OCI-LY1 (cell line): ENCODE measurements around the gene KIAA1328.

Experiments
- H2AFZ ChIP-seq: fragments of 200-600 bp; sonication (generic), shearing (Covaris generic); 2 replicates; pipeline ENCODE4 v1.6.0; 2014; ENCODE audit warnings: antibody characterized with exemption, mild to moderate bottlenecking, low read length
- H3F3A ChIP-seq: fragments of 200-600 bp; sonication (generic), shearing (Covaris generic); 2 replicates; pipeline ENCODE4 v1.6.0; 2014; ENCODE audit warnings: mild to moderate bottlenecking, antibody characterized with exemption, low read length, moderate library complexity; ENCODE audit not compliant: insufficient read depth
- H3K27ac ChIP-seq: fragments of 200-600 bp; sonication (generic); 2 replicates; pipeline ENCODE4 v1.5.1; 2014; ENCODE audit warnings: low read length, mixed run types, mild to moderate bottlenecking, low read depth; ENCODE audit not compliant: poor library complexity, severe bottlenecking
- H3K27me3 ChIP-seq: fragments of 200-600 bp; sonication (generic); 2 replicates; pipeline ENCODE4 v1.6.0; 2014; ENCODE audit warnings: antibody characterized with exemption, mild to moderate bottlenecking, low read length, moderate library complexity; ENCODE audit not compliant: insufficient read depth
- H3K36me3 ChIP-seq: fragments of 200-600 bp; sonication (generic); 2 replicates; pipeline ENCODE4 v1.6.1; 2014; ENCODE audit warnings: mild to moderate bottlenecking, antibody characterized with exemption, low read length, moderate library complexity, mixed read lengths; ENCODE audit not compliant: insufficient read depth
- H3K4me1 ChIP-seq: fragments of 200-600 bp; sonication (generic); 2 replicates; pipeline ENCODE4 v1.5.1; 2014; ENCODE audit warnings: mild to moderate bottlenecking, low read length, moderate library complexity; ENCODE audit not compliant: insufficient read depth, severe bottlenecking
- H3K4me2 ChIP-seq: fragments of 200-600 bp; sonication (generic), shearing (Covaris generic); 2 replicates; pipeline ENCODE4 v1.6.1; 2014; ENCODE audit warnings: low read length
- H3K4me3 ChIP-seq: fragments of 200-600 bp; sonication (generic); 2 replicates; pipeline ENCODE4 v1.5.1; 2014; ENCODE audit warnings: low read length, low read depth, mild to moderate bottlenecking, mixed read lengths; ENCODE audit not compliant: poor library complexity, severe bottlenecking
- H3K79me2 ChIP-seq: fragments of 200-600 bp; shearing (Covaris generic); 2 replicates; pipeline ENCODE4 v1.6.1; 2016; ENCODE audit warnings: mixed run types, low read length, mixed read lengths; ENCODE audit not compliant: insufficient read depth
- H3K9ac ChIP-seq: fragments of 200-600 bp; sonication (generic), shearing (Covaris generic); 2 replicates; pipeline ENCODE4 v1.6.1; 2014; ENCODE audit warnings: mild to moderate bottlenecking, low read length, mixed read lengths
- H3K9me2 ChIP-seq: fragments of 200-600 bp; sonication (generic), shearing (Covaris generic); 2 replicates; pipeline ENCODE4 v1.6.1; 2014; ENCODE audit warnings: low read depth, mild to moderate bottlenecking, low read length, mixed read lengths
- H3K9me3 ChIP-seq: fragments of 200-600 bp; shearing (Covaris generic); 2 replicates; pipeline ENCODE4 v1.6.1; 2014; ENCODE audit warnings: low read length, mixed read lengths
- H4K20me1 ChIP-seq: fragments of 200-600 bp; sonication (generic), shearing (Covaris generic); 2 replicates; pipeline ENCODE4 v1.6.0; 2016; ENCODE audit warnings: mild to moderate bottlenecking, low read length; ENCODE audit not compliant: insufficient read depth
- EZH2 ChIP-seq: fragments of 200-600 bp; sonication (generic), shearing (Covaris generic); IDR thresholded peaks from 2 replicates; pipeline ENCODE4 v1.8.0; 2017; ENCODE audit warnings: borderline replicate concordance, mixed run types, mild to moderate bottlenecking, antibody characterized with exemption, low read length, moderate library complexity, mixed read lengths
- TF ChIP-seq, protein P1 (sequence below): fragments of 200-600 bp; sonication (generic), shearing (Covaris generic); IDR thresholded peaks from 2 replicates; pipeline ENCODE4 v1.5.1; 2017; ENCODE audit warnings: mild to moderate bottlenecking, antibody characterized with exemption, low read length, moderate library complexity, mixed read lengths

Gene KIAA1328

DNA sequence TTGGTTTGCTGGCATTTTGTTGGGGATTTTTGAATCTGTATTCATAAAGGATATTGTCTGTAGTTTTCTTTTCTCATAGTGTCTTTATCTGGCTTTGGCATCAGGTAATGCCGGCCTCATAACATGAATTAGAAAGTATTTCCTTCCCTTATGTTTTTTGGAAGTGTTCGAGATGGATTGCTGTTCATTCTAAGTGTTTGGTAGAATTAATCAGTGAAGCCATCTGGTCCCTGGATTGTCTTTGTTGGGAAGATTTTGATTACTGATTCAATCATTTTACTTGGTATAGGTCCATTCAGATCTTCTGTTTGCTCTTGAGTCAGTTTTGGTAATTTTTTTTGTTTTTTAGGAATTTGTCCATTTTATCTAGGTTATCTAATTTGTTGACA, 22.3 kb downstream of the KIAA1328 start:
- Histone ChIP-seq H3F3A (no peaks in the 10 kb centered on the region), H3K9ac (no peak overlapping the region), H3K79me2 (no peaks in the 10 kb centered on the region), H3K4me3 (no peak overlapping the region), H2AFZ (no peak overlapping the region), H3K9me2 (no peaks in the 10 kb centered on the region), H3K27me3 (no peaks in the 10 kb centered on the region), H4K20me1 (no peaks in the 10 kb centered on the region), H3K36me3 (peaks cover 10% of the 10 kb centered on the region), H3K4me1 (no peaks in the 10 kb centered on the region), H3K9me3 (0 out of 2 replicates have a peak, but pooled peaks cover 5% of the 10 kb centered on the region), H3K27ac (no peak overlapping the region), H3K4me2 (no peak overlapping the region)
- no peak for TF ChIP-seq EZH2
- TF ChIP-seq, protein P1, sequence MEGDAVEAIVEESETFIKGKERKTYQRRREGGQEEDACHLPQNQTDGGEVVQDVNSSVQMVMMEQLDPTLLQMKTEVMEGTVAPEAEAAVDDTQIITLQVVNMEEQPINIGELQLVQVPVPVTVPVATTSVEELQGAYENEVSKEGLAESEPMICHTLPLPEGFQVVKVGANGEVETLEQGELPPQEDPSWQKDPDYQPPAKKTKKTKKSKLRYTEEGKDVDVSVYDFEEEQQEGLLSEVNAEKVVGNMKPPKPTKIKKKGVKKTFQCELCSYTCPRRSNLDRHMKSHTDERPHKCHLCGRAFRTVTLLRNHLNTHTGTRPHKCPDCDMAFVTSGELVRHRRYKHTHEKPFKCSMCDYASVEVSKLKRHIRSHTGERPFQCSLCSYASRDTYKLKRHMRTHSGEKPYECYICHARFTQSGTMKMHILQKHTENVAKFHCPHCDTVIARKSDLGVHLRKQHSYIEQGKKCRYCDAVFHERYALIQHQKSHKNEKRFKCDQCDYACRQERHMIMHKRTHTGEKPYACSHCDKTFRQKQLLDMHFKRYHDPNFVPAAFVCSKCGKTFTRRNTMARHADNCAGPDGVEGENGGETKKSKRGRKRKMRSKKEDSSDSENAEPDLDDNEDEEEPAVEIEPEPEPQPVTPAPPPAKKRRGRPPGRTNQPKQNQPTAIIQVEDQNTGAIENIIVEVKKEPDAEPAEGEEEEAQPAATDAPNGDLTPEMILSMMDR, result no peak

DNA sequence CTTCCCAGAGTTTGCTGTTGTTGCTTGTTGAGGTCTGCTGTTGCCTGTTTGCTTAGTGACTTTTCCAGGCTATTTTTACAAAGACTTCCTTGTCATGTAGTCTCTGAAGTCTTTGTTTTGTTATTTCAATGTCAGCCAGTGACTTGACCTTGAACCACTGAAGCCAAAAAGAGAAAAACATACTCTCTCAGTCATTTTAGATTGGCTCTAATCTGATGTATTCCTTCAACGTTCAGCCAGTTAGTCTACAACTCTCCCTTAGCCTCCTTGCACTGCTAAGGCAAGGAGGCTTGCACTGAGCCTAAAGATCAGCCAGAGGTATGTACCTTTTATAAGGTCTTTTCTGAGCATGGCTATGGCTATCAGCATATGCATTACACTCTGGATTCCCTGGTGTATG, 27.9 kb downstream of the KIAA1328 start:
- H3K9me2 ChIP-seq, result no peaks in the 10 kb centered on the region
- no peaks in the 10 kb centered on the region for H4K20me1 ChIP-seq
- H3K9me3 ChIP-seq, result 0 out of 2 replicates have a peak, but pooled peaks cover 5% of the 10 kb centered on the region
- TF ChIP-seq EZH2, result no peak
- no peak overlapping the region for H2AFZ ChIP-seq
- H3K27me3 ChIP-seq, result no peaks in the 10 kb centered on the region
- H3K4me1 ChIP-seq, result no peaks in the 10 kb centered on the region
- no peak overlapping the region for H3K4me2 ChIP-seq
- no peak overlapping the region for H3K27ac ChIP-seq
- no peak overlapping the region for H3K9ac ChIP-seq
- H3F3A ChIP-seq, result no peaks in the 10 kb centered on the region
- H3K79me2 ChIP-seq, result no peaks in the 10 kb centered on the region
- no peak overlapping the region for H3K4me3 ChIP-seq
- H3K36me3 ChIP-seq, result peaks cover 7% of the 10 kb centered on the region; the same call in 1 of the 2 replicates

DNA sequence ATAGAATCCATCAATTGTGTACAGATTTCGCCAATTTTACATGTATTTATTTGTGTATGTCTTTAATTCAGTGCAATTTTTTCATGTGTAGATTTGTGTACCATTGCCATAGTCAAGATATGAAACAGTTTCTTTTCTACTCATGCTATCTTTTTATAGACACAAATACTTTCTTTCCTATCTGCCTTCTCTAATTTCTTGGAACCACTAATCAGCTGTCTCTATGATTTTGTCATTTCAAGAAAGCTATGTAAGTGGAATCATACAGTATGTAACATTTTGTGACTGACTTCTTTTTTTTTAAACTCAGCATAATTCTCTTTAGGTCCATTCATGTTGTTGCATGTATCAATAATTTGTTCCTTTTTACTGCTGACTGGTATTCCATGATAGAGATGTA, 33.3 kb downstream of the KIAA1328 start:
- H4K20me1 ChIP-seq, result no peaks in the 10 kb centered on the region
- no peak overlapping the region for H2AFZ ChIP-seq

DNA sequence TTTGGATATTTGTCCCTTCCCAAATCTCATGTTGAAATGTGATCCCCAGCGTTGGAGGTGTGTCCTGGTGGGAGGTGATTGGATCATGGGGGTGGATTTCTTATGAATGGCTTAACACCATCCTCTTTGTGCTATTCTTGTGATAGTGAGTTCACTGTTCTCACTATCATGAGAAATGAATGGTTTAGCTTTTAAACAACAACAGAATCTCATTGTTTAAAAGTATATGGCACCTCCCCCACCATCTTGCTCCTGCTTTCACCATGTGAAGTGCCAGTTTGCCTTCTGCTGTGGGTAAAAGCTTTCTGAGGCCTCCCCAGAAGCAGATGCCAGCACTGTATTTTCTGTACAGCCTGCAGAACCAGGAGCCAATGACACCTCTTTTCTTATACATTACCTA, 38.1 kb downstream of the KIAA1328 start:
- H3K4me3 ChIP-seq, result no peak overlapping the region
- H3K9me2 ChIP-seq, result no peaks in the 10 kb centered on the region
- TF ChIP-seq, protein P1, result no peak
- TF ChIP-seq EZH2, result no peak
- H3K4me1 ChIP-seq, result no peaks in the 10 kb centered on the region
- H3K27me3 ChIP-seq, result no peaks in the 10 kb centered on the region
- no peaks in the 10 kb centered on the region for H3F3A ChIP-seq
- no peak overlapping the region for H3K4me2 ChIP-seq
- H3K9me3 ChIP-seq, result no peaks in the 10 kb centered on the region
- H3K27ac ChIP-seq, result no peak overlapping the region
- H4K20me1 ChIP-seq, result no peaks in the 10 kb centered on the region
- no peak overlapping the region for H2AFZ ChIP-seq
- H3K9ac ChIP-seq, result no peak overlapping the region
- no peaks in the 10 kb centered on the region for H3K79me2 ChIP-seq
- no peaks in the 10 kb centered on the region for H3K36me3 ChIP-seq

More for the DNA sequence above, 33.3 kb downstream of the KIAA1328 start:
- Histone ChIP-seq H3K9me2 (no peaks in the 10 kb centered on the region), H3K4me2 (no peak overlapping the region), H3K27me3 (no peaks in the 10 kb centered on the region), H3K4me1 (no peaks in the 10 kb centered on the region), H3F3A (no peaks in the 10 kb centered on the region), H3K79me2 (no peaks in the 10 kb centered on the region), H3K36me3 (no peaks in the 10 kb centered on the region), H3K27ac (no peak overlapping the region), H3K9ac (no peak overlapping the region), H3K9me3 (no peaks in the 10 kb centered on the region), H3K4me3 (no peak overlapping the region)
- TF ChIP-seq, protein P1, result no peak
- no peak for TF ChIP-seq EZH2
